Measurements from ENCODE around the gene MEGF11.

Gene MEGF11

DNA sequence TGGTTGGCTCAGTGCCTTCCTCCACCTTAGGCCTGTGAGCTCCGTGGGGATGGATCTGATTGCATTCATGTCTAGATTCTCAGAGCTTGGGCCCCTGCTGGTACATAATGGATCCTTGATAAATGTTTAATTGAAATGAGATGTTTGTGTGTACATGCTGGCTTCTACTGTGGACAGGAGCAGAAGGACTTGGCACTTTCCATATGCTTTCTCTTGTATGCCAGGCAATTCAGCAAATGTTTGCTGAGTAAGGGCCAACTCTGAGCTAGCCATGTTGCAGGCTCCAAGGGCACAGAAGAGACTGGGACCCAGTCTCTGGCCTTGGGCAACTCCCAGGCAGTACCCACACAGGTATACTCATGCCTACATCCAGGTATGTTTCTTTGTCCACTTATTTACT lies 317.3 kb downstream of the MEGF11 start:
- Histone ChIP-seq H3K9me3 (ENCODE audit: severe bottlenecking) (no peaks in the 10 kb centered on the region), H3K36me3 (ENCODE audit: low read depth) (no peaks in the 10 kb centered on the region), H3K4me1 (ENCODE audit: insufficient read depth, poor library complexity, severe bottlenecking) (peaks cover 19% of the 10 kb centered on the region), H3K27ac (ENCODE audit: poor library complexity, severe bottlenecking) (no peak overlapping the region), H3K27me3 (ENCODE audit: insufficient read depth, poor library complexity, severe bottlenecking) (no peaks in the 10 kb centered on the region), H3K4me3 (ENCODE audit: severe bottlenecking) (no peak overlapping the region)
- DNase-seq (ENCODE audit: low spot score) (no peak), ATAC-seq (ENCODE audit: low read depth) (no peak)
- TF ChIP-seq CTCF (IDR thresholded peaks at IDR 0.05; ENCODE audit: poor library complexity, severe bottlenecking), result no peak

DNA sequence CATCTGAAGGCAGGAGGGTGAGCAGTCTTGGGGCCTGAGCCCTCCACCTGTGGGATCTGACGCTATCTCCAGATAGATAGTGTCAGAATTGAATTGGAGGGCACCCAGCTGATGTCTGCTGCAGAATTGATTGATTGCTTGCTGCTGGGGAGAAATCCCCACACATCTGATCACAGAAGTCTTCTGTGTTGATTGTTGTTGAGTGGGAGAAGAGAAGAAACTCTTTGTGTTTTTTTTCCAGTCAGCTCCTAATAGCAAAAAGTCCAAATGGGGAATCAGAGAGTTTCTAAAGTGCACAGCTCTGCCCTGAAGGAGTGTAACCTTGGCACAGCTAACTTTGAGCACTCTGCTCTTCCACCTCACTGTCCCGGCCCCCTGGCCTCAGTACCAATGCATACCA lies 318.2 kb downstream of the MEGF11 start:
- TF ChIP-seq CTCF (IDR thresholded peaks at IDR 0.05; ENCODE audit: poor library complexity, severe bottlenecking), result no peak
- H3K27ac ChIP-seq (ENCODE audit: poor library complexity, severe bottlenecking), result no peak overlapping the region
- no peak for ATAC-seq (ENCODE audit: low read depth)
- no peaks in the 10 kb centered on the region for H3K27me3 ChIP-seq (ENCODE audit: insufficient read depth, poor library complexity, severe bottlenecking)
- DNase-seq (ENCODE audit: low spot score), result no peak
- no peak overlapping the region for H3K4me3 ChIP-seq (ENCODE audit: severe bottlenecking)
- H3K4me1 ChIP-seq (ENCODE audit: insufficient read depth, poor library complexity, severe bottlenecking), result peaks cover 11% of the 10 kb centered on the region
- no peaks in the 10 kb centered on the region for H3K9me3 ChIP-seq (ENCODE audit: severe bottlenecking)
- H3K36me3 ChIP-seq (ENCODE audit: low read depth), result no peaks in the 10 kb centered on the region

DNA sequence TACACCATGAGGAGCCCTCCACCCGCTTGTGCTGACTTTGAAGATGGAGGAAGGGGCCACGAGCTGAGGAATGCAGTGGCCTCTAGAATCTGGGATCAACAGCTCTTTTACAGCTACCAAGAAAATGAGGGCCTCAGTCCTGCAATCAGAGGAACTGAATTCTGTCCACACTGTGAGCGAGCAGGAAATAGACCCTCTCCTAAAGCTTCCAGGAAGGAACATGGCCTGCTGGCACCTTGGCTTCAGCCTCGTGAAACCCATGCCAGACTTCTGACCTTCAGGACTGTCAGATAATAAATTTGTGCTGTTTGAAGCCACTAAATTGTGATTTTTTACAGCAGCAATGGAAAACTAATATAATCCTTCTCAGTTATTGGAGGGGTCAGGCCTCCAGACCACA lies 322.3 kb downstream of the MEGF11 start:
- H3K27ac ChIP-seq (ENCODE audit: poor library complexity, severe bottlenecking), result no peak overlapping the region
- no peaks in the 10 kb centered on the region for H3K9me3 ChIP-seq (ENCODE audit: severe bottlenecking)
- ATAC-seq (ENCODE audit: low read depth) (no peak), DNase-seq (ENCODE audit: low spot score) (no peak)
- no peaks in the 10 kb centered on the region for H3K27me3 ChIP-seq (ENCODE audit: insufficient read depth, poor library complexity, severe bottlenecking)
- H3K4me3 ChIP-seq (ENCODE audit: severe bottlenecking), result no peak overlapping the region
- no peaks in the 10 kb centered on the region for H3K36me3 ChIP-seq (ENCODE audit: low read depth)
- no peak for TF ChIP-seq CTCF (IDR thresholded peaks at IDR 0.05; ENCODE audit: poor library complexity, severe bottlenecking)
- H3K4me1 ChIP-seq (ENCODE audit: insufficient read depth, poor library complexity, severe bottlenecking), result no peaks in the 10 kb centered on the region

- no peak overlapping the region for H3K27ac ChIP-seq (ENCODE audit: poor library complexity, severe bottlenecking)
- H3K4me1 ChIP-seq (ENCODE audit: insufficient read depth, poor library complexity, severe bottlenecking), result no peaks in the 10 kb centered on the region
- ATAC-seq (ENCODE audit: low read depth) (no peak), DNase-seq (ENCODE audit: low spot score) (no peak)
- no peaks in the 10 kb centered on the region for H3K27me3 ChIP-seq (ENCODE audit: insufficient read depth, poor library complexity, severe bottlenecking)
- no peaks in the 10 kb centered on the region for H3K36me3 ChIP-seq (ENCODE audit: low read depth)
- no peak for TF ChIP-seq CTCF (IDR thresholded peaks at IDR 0.05; ENCODE audit: poor library complexity, severe bottlenecking)
- no peaks in the 10 kb centered on the region for H3K9me3 ChIP-seq (ENCODE audit: severe bottlenecking)
- H3K4me3 ChIP-seq (ENCODE audit: severe bottlenecking), result no peak overlapping the region
Measured at GRCh38 chr15:65930134-65930533, 323.4 kb downstream of the MEGF11 start.

DNA sequence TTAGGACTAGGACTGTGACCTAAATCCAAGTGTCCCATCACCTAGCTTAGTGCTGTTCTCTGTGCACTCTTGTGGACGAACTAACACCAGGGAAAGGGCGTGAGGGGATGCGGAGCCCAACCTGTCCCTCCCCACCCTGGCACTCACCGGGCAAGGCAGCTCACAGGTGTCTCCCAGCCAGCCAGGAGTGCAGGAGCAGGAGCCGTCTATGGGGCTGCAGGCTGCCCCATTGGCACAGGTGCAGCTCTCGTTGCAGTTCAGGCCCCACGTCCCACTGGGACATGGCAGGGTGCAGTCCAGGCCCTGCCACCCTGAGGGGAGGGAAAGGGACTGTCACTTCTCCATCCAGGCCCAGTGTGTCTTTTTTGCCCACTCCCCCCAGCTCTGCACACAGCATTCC lies 324.0 kb downstream of the MEGF11 start:
- no peak for TF ChIP-seq CTCF (IDR thresholded peaks at IDR 0.05; ENCODE audit: poor library complexity, severe bottlenecking)
- Histone ChIP-seq H3K4me1 (ENCODE audit: insufficient read depth, poor library complexity, severe bottlenecking) (no peaks in the 10 kb centered on the region), H3K36me3 (ENCODE audit: low read depth) (no peaks in the 10 kb centered on the region), H3K27me3 (ENCODE audit: insufficient read depth, poor library complexity, severe bottlenecking) (no peaks in the 10 kb centered on the region), H3K4me3 (ENCODE audit: severe bottlenecking) (no peak overlapping the region), H3K27ac (ENCODE audit: poor library complexity, severe bottlenecking) (no peak overlapping the region), H3K9me3 (ENCODE audit: severe bottlenecking) (no peaks in the 10 kb centered on the region)
- DNase-seq (ENCODE audit: low spot score), result no peak
- ATAC-seq (ENCODE audit: low read depth), result peak; percentile 19; the same call in 1 of the 3 replicates

Measured in RWPE2 (cell line).